ENCODE results near the gene CERK. TPM values are rescaled to one million over a fixed set of nuclear protein-coding genes. Genes with fewer than 3 reads are reported as not detected.

The CERK gene
- total RNA-seq, 2 donors from 2014 or later = 54.9 to 57.6 TPM

- no peak overlapping the region for H3K4me3 Mint-ChIP-seq
- 95 to 96% methylated on average over 11 of the region's 11 CpGs for WGBS, 2 experiments (ENCODE audit: insufficient coverage in 1 of 2, insufficient read length in 1 of 2)
- no peaks in the 10 kb centered on the region for H3K27me3 ChIP-seq (ENCODE audit: control insufficient read depth, insufficient read depth, low read length, poor library complexity, severe bottlenecking)
- H3K4me3 ChIP-seq (ENCODE audit: low read length) = no peak overlapping the region
- H3K27ac Mint-ChIP-seq = no peak overlapping the region
- no peak overlapping the region for H3K27ac ChIP-seq (ENCODE audit: low read depth, low read length)
- H3K4me1 ChIP-seq (ENCODE audit: control insufficient read depth, insufficient read depth, low read length) = no peaks in the 10 kb centered on the region
- no peak for TF ChIP-seq CTCF (conservative IDR thresholded peaks at IDR 0.05)
- H3K9ac ChIP-seq (ENCODE audit: extremely low read depth, low read length, poor library complexity, severe bottlenecking) = no peak overlapping the region
- peaks cover 50% of the 10 kb centered on the region for H3K36me3 ChIP-seq (ENCODE audit: control insufficient read depth, insufficient read depth, low read length)
- DNase-seq = no peak
- H3K36me3 Mint-ChIP-seq (ENCODE audit: low read depth) = peaks cover 58% of the 10 kb centered on the region
- H3K9me3 Mint-ChIP-seq = no peaks in the 10 kb centered on the region
- H3K4me1 Mint-ChIP-seq = no peaks in the 10 kb centered on the region
- no peaks in the 10 kb centered on the region for H3K9me3 ChIP-seq (ENCODE audit: control insufficient read depth, low read length)
- H3K27me3 Mint-ChIP-seq (ENCODE audit: insufficient read depth) = no peaks in the 10 kb centered on the region
These were observed 18.1 kb downstream of the CERK start for GRCh38 chr22:46719921-46720320.

DNA sequence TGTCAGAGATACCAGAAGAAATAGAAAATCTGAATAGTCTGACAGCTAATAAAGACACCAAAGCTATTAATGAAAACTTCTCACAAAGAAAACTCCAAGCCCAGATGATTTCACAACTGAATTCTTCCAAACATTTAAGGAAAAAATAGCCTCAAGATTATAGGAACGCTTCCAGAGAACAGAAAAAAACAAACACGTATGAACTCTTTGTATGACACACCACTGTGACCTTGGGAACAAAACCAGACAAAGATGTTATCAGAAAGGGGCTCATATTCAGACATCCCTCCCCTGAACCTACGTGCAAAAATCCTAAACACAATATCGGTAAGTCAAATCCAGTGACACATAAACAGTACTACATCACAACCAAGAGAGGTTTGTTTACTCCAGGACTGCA is 23.5 kb downstream of the CERK start:
- DNase-seq = no peak
- no peak for TF ChIP-seq CTCF (conservative IDR thresholded peaks at IDR 0.05)
- Mint-ChIP-seq H3K4me3 (no peak overlapping the region), H3K36me3 (ENCODE audit: low read depth) (peaks cover 76% of the 10 kb centered on the region), H3K4me1 (peaks cover 11% of the 10 kb centered on the region), H3K27me3 (ENCODE audit: insufficient read depth) (no peaks in the 10 kb centered on the region), H3K9me3 (no peaks in the 10 kb centered on the region), H3K27ac (peak overlapping the region; percentile 30)
- Histone ChIP-seq H3K4me1 (ENCODE audit: control insufficient read depth, insufficient read depth, low read length) (no peaks in the 10 kb centered on the region), H3K27me3 (ENCODE audit: control insufficient read depth, insufficient read depth, low read length, poor library complexity, severe bottlenecking) (no peaks in the 10 kb centered on the region), H3K27ac (ENCODE audit: low read depth, low read length) (no peak overlapping the region), H3K9me3 (ENCODE audit: control insufficient read depth, low read length) (no peaks in the 10 kb centered on the region), H3K36me3 (ENCODE audit: control insufficient read depth, insufficient read depth, low read length) (peaks cover 76% of the 10 kb centered on the region), H3K4me3 (ENCODE audit: low read length) (no peak overlapping the region), H3K9ac (ENCODE audit: extremely low read depth, low read length, poor library complexity, severe bottlenecking) (no peak overlapping the region)
- 94 to 96% methylated on average over 2 to 4 of the region's 4 CpGs for WGBS, 2 experiments (ENCODE audit: insufficient coverage in 1 of 2, insufficient read length in 1 of 2)

GRCh38 chr22:46712288-46712687 is 25.8 kb downstream of the CERK start:
- Histone ChIP-seq H3K9ac (ENCODE audit: extremely low read depth, low read length, poor library complexity, severe bottlenecking) (no peak overlapping the region), H3K36me3 (ENCODE audit: control insufficient read depth, insufficient read depth, low read length) (peaks cover 80% of the 10 kb centered on the region), H3K4me1 (ENCODE audit: control insufficient read depth, insufficient read depth, low read length) (no peaks in the 10 kb centered on the region), H3K9me3 (ENCODE audit: control insufficient read depth, low read length) (no peaks in the 10 kb centered on the region), H3K27me3 (ENCODE audit: control insufficient read depth, insufficient read depth, low read length, poor library complexity, severe bottlenecking) (no peaks in the 10 kb centered on the region), H3K4me3 (ENCODE audit: low read length) (no peak overlapping the region), H3K27ac (ENCODE audit: low read depth, low read length) (no peak overlapping the region)
- Mint-ChIP-seq H3K27ac (peak overlapping the region; percentile 50), H3K27me3 (ENCODE audit: insufficient read depth) (no peaks in the 10 kb centered on the region), H3K9me3 (no peaks in the 10 kb centered on the region), H3K36me3 (ENCODE audit: low read depth) (peaks cover 76% of the 10 kb centered on the region), H3K4me3 (no peak overlapping the region), H3K4me1 (peaks cover 11% of the 10 kb centered on the region)
- no peak for DNase-seq
- TF ChIP-seq CTCF (conservative IDR thresholded peaks at IDR 0.05) = no peak
- WGBS, 2 experiments (ENCODE audit: insufficient coverage in 1 of 2, insufficient read length in 1 of 2) = 92 to 98% methylated on average over 7 to 8 of the region's 8 CpGs

Data from endodermal cell (in vitro differentiated cells).